B cell (primary cell): ENCODE measurements around the gene HOXB6. TPM values are rescaled to one million over a fixed set of nuclear protein-coding genes. Genes with fewer than 3 reads are reported as not detected.

ENCODE experiments used
- ATAC-seq: fragments of 200-7000 bp; cut with Tn5 transposase; one replicate; pipeline ENCODE4 v1.10.0; 2021; ENCODE audit warnings: low read depth, mild to moderate bottlenecking, moderate number of reproducible peaks, moderate library complexity
- CTCF ChIA-PET: fragments of 350-600 bp; sonication (Branson Sonifier 250); formaldehyde crosslinking; loops from one replicate; lab custom pipeline; 2021; ENCODE audit warnings: antibody characterized with exemption, inconsistent platforms; lab: Charles Lee
- POLR2A ChIA-PET: fragments of 350-600 bp; sonication (Branson Sonifier 250); formaldehyde crosslinking; loops from one replicate; lab custom pipeline; 2021; ENCODE audit warnings: antibody characterized with exemption; lab: Charles Lee
- DNase-seq: peaks from one replicate; pipeline ENCODE4 v3.0.0; 2013
- H2AFZ ChIP-seq: 2 replicates; pipeline ENCODE4 v1.6.1; 2012; ENCODE audit warnings: mild to moderate bottlenecking, low read depth, low read length; ENCODE audit not compliant: insufficient read depth, poor library complexity, severe bottlenecking
- H3K27ac ChIP-seq, 2 donors: 1 replicate in 1 of 2; 2 replicates in 1 of 2; pipeline ENCODE4 v1.5.1; 2012 to 2013; ENCODE audit warnings: low read length in 2 of 2, mild to moderate bottlenecking in 2 of 2, moderate library complexity in 1 of 2
- H3K27me3 ChIP-seq, 4 experiments: fragments of 200-600 bp in 1 of 4; sonication (generic) in 1 of 4; replicated peaks in 1 of 4; 1 replicate in 2 of 4; 2 replicates in 2 of 4; pipeline versions ENCODE4 v1.6.1 to v1.7.0; 2013 to 2016; ENCODE audit warnings: low read length in 3 of 4, mild to moderate bottlenecking in 2 of 4, mixed read lengths in 1 of 4, moderate library complexity in 1 of 4; ENCODE audit not compliant: insufficient read depth in 4 of 4, control insufficient read depth in 3 of 4; ENCODE audit errors: control extremely low read depth in 1 of 4
- H3K36me3 ChIP-seq, 2 experiments: replicated peaks in 1 of 2; 1 replicate in 1 of 2; 2 replicates in 1 of 2; pipeline versions ENCODE4 v1.6.1 to v1.7.1; 2013; ENCODE audit warnings: low read length in 1 of 2; ENCODE audit not compliant: insufficient read depth in 2 of 2, control insufficient read depth in 1 of 2; ENCODE audit errors: control extremely low read depth in 1 of 2, extremely low read depth in 1 of 2
- H3K4me1 ChIP-seq, 2 donors: fragments of 200-600 bp in 1 of 2; sonication (generic) in 1 of 2; 1 replicate in 1 of 2; 2 replicates in 1 of 2; pipeline versions ENCODE4 v1.5.1 to v1.6.1; 2013 to 2017; ENCODE audit warnings: low read length in 2 of 2; ENCODE audit not compliant: control insufficient read depth in 2 of 2, insufficient read depth in 2 of 2
- H3K4me2 ChIP-seq: replicated peaks from 2 replicates; pipeline ENCODE3; 2012; ENCODE audit warnings: mild to moderate bottlenecking, low read depth, low read length; ENCODE audit not compliant: poor library complexity, severe bottlenecking
- H3K4me3 ChIP-seq, 5 experiments: fragments of 200-600 bp in 1 of 5; sonication (generic) in 1 of 5; 1 replicate in 3 of 5; 2 replicates in 2 of 5; pipeline versions ENCODE4 v1.5.1 to v1.7.0; 2011 to 2016; ENCODE audit warnings: low read length in 4 of 5, mild to moderate bottlenecking in 4 of 5, low read depth in 2 of 5, control low read depth in 1 of 5, moderate library complexity in 1 of 5; ENCODE audit not compliant: insufficient read depth in 1 of 5; ENCODE audit errors: control extremely low read depth in 1 of 5, extremely low read depth in 1 of 5
- H3K79me2 ChIP-seq: fragments of 200-600 bp; sonication (generic); one replicate; pipeline ENCODE4 v1.6.0; 2016; ENCODE audit warnings: low read length; ENCODE audit not compliant: control insufficient read depth, insufficient read depth
- H3K9ac ChIP-seq: fragments of 200-600 bp; sonication (generic); 2 replicates; pipeline ENCODE4 v1.6.1; 2017; ENCODE audit warnings: mild to moderate bottlenecking, low read length, moderate library complexity
- H3K9me3 ChIP-seq, 3 donors: one replicate each; pipeline versions ENCODE4 v1.6.1 to v1.7.1; 2013; ENCODE audit warnings: low read length in 2 of 3; ENCODE audit not compliant: control insufficient read depth in 2 of 3, insufficient read depth in 1 of 3; ENCODE audit errors: control extremely low read depth in 1 of 3
- H4K20me1 ChIP-seq: 2 replicates; pipeline ENCODE4 v1.6.0; 2012; ENCODE audit warnings: mild to moderate bottlenecking, low read length; ENCODE audit not compliant: insufficient read depth, control insufficient read depth, poor library complexity, severe bottlenecking
- H3K27ac Mint-ChIP-seq: one replicate; pipeline ENCODE4 v1.8.0; 2021; ENCODE audit warnings: mixed read lengths
- H3K27me3 Mint-ChIP-seq: one replicate; pipeline ENCODE4 v1.8.0; 2021; ENCODE audit warnings: mixed read lengths
- H3K4me1 Mint-ChIP-seq: one replicate; pipeline ENCODE4 v1.8.0; 2021; ENCODE audit warnings: mixed read lengths
- H3K4me3 Mint-ChIP-seq: one replicate; pipeline ENCODE4 v1.8.0; 2021; ENCODE audit warnings: mixed read lengths
- H3K9me3 Mint-ChIP-seq: one replicate; pipeline ENCODE4 v1.8.0; 2022; ENCODE audit warnings: mixed read lengths; ENCODE audit not compliant: insufficient read depth
- CTCF ChIP-seq: fragments of 200-600 bp; IDR thresholded peaks from one replicate; pipeline ENCODE4 v1.8.0; 2022; ENCODE audit warnings: antibody characterized with exemption, mild to moderate bottlenecking
- EZH2 ChIP-seq: IDR thresholded peaks from 2 replicates; pipeline ENCODE4 v1.6.1; 2012; ENCODE audit warnings: borderline replicate concordance, low read depth, mild to moderate bottlenecking, moderate library complexity, low read length; ENCODE audit not compliant: insufficient read depth, poor library complexity, severe bottlenecking
- WGBS: methylation state at CpG from one replicate; pipeline ENCODE4 v1.1.5; 2013; ENCODE audit warnings: missing lambda C conversion rate; ENCODE audit not compliant: insufficient coverage; 5-methylcytosine and 5-hydroxymethylcytosine counted together
- intact Hi-C: fragments of 100-400 bp; cut with micrococcal nuclease; formaldehyde crosslinking; loops from one replicate; pipeline ENCODE4 v1.10.0; 2022
- polyA plus RNA-seq: library from polyadenylated mRNA; depleted of rRNA; stranded (reverse); fragments of >200 nt; gene quantifications from 2 replicates; pipeline ENCODE4 v1.2.3, GENCODE V29; 2012
- total RNA-seq, 2 donors: library from RNA; stranded (reverse); fragments of 120-200 nt in 1 of 2; gene quantifications; 1 replicate in 1 of 2; 2 replicates in 1 of 2; pipeline versions ENCODE4 v1.2.3 to v1.2.4, GENCODE V29; 2013 to 2022

Gene HOXB6
- total and polyA plus RNA-seq, 2 donors (not counting 1 experiment from before 2014, with no cell fraction given) = 0.10 TPM; not detected in 1

DNA sequence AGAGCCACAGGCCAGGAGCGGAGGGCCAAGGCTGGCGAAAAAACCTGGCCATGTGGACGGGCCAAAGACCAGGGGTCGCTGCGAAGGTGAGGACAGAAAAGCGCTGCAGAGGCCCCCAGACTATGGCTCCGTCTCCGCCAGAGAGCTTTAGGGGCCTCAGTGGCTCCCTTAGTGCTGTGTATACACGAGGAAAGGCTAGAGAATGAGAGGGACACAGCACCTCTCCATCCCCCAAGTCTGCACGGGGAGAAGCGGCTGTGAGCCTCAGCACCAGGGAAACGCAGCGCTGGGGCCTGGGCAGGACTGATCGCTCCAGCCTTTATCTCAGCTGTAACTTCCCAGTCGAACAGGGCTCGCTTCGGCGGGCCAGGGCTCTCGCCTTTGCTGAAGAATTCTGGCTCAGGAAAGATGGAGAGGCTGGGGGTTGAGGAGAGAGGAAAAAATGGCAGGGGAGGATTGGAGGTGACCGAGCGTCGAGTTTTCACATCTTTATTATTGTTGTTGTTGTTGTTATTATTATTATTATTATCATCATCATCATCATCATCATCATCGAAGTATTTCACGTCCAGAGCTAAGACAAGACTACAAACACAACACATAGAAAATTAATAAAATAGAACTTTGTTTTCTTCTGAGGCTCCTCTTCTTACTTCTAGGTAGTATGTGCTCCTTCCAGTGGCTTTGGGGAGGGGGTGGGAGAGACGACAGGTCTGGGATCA, 9.3 kb downstream of the HOXB6 start:
- 91% methylated on average over 15 of the region's 25 CpGs for WGBS
- no peak for TF ChIP-seq CTCF
- Histone ChIP-seq H3K9ac (no peak overlapping the region), H3K9me3 (peaks cover 0 to 21% (median 0%) of the 10 kb centered on the region in 3 donors), H3K27ac (no peak overlapping the region), H3K4me2 (peak overlapping the region; percentile 94), H3K79me2 (no peaks in the 10 kb centered on the region), H3K36me3 (no peaks in the 10 kb centered on the region), H3K4me3 (no peak overlapping the region), H3K4me1 (peaks cover 52 to 56% of the 10 kb centered on the region in 2 donors), H2AFZ (no peak overlapping the region), H4K20me1 (peaks cover 8% of the 10 kb centered on the region), H3K27me3 (peaks cover 0 to 99% (median 77%) of the 10 kb centered on the region in 4 experiments)
- ChIA-PET CTCF (interaction anchor here (0.6 to 5.6 kb wide), 6 partner anchors 103 to 677 kb away, joined by 3 to 68 read pairs (median 7); no protein-coding TSS in a partner anchor), POLR2A (no interaction called here)
- intact Hi-C loops = loop anchor here (5.0 kb wide), 1 partner anchor 132 kb away; the partner anchor contains the start of gene HOXB13
- no peak overlapping the region for H3K4me3 Mint-ChIP-seq
- ATAC-seq = no peak
- peaks cover 49% of the 10 kb centered on the region for H3K4me1 Mint-ChIP-seq
- H3K27ac Mint-ChIP-seq = no peak overlapping the region
- no peak for DNase-seq
- peaks cover 90% of the 10 kb centered on the region for H3K27me3 Mint-ChIP-seq
- no peaks in the 10 kb centered on the region for H3K9me3 Mint-ChIP-seq

DNA sequence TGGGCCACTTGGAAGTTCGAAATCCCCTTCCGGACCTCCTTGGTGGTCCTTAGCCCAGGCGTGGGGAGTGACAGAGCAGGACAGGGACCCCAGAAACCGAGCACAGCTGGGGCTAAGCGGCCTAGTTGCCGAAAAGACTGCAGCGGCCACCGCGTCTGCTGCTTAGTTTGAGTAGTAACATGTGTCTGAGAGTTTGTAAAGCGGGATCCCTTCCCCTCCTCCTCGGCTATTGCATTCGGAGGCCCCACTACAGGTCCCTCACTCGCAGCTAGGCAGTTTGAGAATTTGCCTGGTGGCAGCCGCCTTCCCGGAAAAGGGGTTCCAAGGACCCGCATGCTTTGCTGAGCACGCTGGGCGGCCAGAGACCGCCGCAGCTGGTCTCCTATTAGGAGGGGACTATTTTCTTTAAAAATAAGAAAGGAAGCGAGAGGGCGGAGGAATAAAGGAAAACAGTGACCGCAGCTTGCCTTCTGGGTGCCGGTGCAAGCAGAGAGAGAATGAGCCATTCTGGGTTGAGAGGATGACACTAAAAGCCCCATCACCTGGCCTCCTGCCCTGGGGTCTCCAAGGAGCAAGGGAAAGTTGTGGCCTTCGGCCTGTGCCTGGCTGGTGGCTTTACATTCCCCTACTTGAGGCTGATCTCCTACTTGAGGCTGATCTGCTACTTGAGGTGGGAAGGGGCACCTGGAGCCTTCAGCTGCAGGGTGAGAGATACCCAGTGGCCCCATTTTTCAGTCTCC, 10.1 kb downstream of the HOXB6 start:
- Mint-ChIP-seq H3K4me1 (peaks cover 56% of the 10 kb centered on the region), H3K27ac (no peak overlapping the region), H3K4me3 (no peak overlapping the region), H3K27me3 (peaks cover 90% of the 10 kb centered on the region), H3K9me3 (no peaks in the 10 kb centered on the region)
- WGBS = 81% methylated on average over 23 of the region's 25 CpGs
- peaks cover 0 to 99% (median 79%) of the 10 kb centered on the region in 4 experiments for H3K27me3 ChIP-seq
- no peak for TF ChIP-seq CTCF
- no peak for TF ChIP-seq EZH2
- ATAC-seq (no peak), DNase-seq (no peak)
- ChIA-PET POLR2A (no interaction called here), CTCF (interaction anchor here (1.1 to 5.6 kb wide), 4 partner anchors 243 to 287 kb away, joined by 3 to 68 read pairs (median 52); no protein-coding TSS in a partner anchor)
- H3K9ac ChIP-seq = no peak overlapping the region
- H3K27ac ChIP-seq = no peak overlapping the region
- H3K79me2 ChIP-seq = no peaks in the 10 kb centered on the region
- peaks cover 58 to 63% of the 10 kb centered on the region in 2 donors for H3K4me1 ChIP-seq
- H2AFZ ChIP-seq = no peak overlapping the region
- no peak overlapping the region for H3K4me3 ChIP-seq
- H3K4me2 ChIP-seq = no peak overlapping the region
- no peaks in the 10 kb centered on the region for H3K36me3 ChIP-seq
- peaks cover 8% of the 10 kb centered on the region for H4K20me1 ChIP-seq
- intact Hi-C loops = loop anchor here (5.0 kb wide), 1 partner anchor 133 kb away; the partner anchor contains the start of gene HOXB13
- H3K9me3 ChIP-seq = peaks cover 0 to 21% (median 0%) of the 10 kb centered on the region in 3 donors
